H9 (cell line): ENCODE results near the gene SLC16A3. TPM values are rescaled to one million over a fixed set of nuclear protein-coding genes. Genes with fewer than 3 reads are reported as not detected.

ENCODE experiments used
- DNase-seq: peaks from one replicate; pipeline ENCODE4 v3.0.0-alpha.2; 2017
- H2AFZ ChIP-seq: one replicate; pipeline ENCODE4 v1.6.1; 2013; ENCODE audit warnings: mild to moderate bottlenecking, low read length, control low read depth, moderate library complexity
- H2AK5ac ChIP-seq: 2 replicates; pipeline ENCODE4 v1.6.1; 2013; ENCODE audit warnings: low read length, control low read depth, mixed read lengths; ENCODE audit not compliant: insufficient read length
- H2BK120ac ChIP-seq: one replicate; pipeline ENCODE4 v1.6.1; 2013; ENCODE audit warnings: low read depth, mild to moderate bottlenecking, low read length, control low read depth, inconsistent platforms; ENCODE audit not compliant: poor library complexity, severe bottlenecking
- H2BK12ac ChIP-seq: 2 replicates; pipeline ENCODE4 v1.6.1; 2013; ENCODE audit warnings: low read length, control low read depth, mixed read lengths, low read depth; ENCODE audit not compliant: insufficient read length
- H2BK15ac ChIP-seq: 2 replicates; pipeline ENCODE4 v1.6.1; 2013; ENCODE audit warnings: low read depth, low read length, control low read depth
- H2BK20ac ChIP-seq: one replicate; pipeline ENCODE4 v1.6.1; 2013; ENCODE audit warnings: low read depth, mild to moderate bottlenecking, low read length, control low read depth, inconsistent platforms; ENCODE audit not compliant: poor library complexity, severe bottlenecking
- H2BK5ac ChIP-seq: 2 replicates; pipeline ENCODE4 v1.6.1; 2013; ENCODE audit warnings: low read length, control low read depth, mixed read lengths; ENCODE audit not compliant: insufficient read length
- H3K14ac ChIP-seq: 2 replicates; pipeline ENCODE4 v1.6.1; 2013; ENCODE audit warnings: low read length, control low read depth; ENCODE audit not compliant: insufficient read depth
- H3K18ac ChIP-seq: 2 replicates; pipeline ENCODE4 v1.6.1; 2013; ENCODE audit warnings: low read depth, mild to moderate bottlenecking, mixed read lengths, low read length, control low read depth; ENCODE audit not compliant: insufficient read length
- H3K23ac ChIP-seq: 2 replicates; pipeline ENCODE4 v1.6.1; 2013; ENCODE audit warnings: low read length, control low read depth, mixed read lengths, low read depth; ENCODE audit not compliant: insufficient read length
- H3K23me2 ChIP-seq: 2 replicates; pipeline ENCODE4 v1.6.1; 2013; ENCODE audit warnings: low read depth, mild to moderate bottlenecking, mixed read lengths, low read length, control low read depth; ENCODE audit not compliant: insufficient read length, poor library complexity, severe bottlenecking
- H3K27ac ChIP-seq: 2 replicates; pipeline ENCODE4 v1.5.1; 2013; ENCODE audit warnings: low read length, control low read depth, mixed read lengths, low read depth; ENCODE audit not compliant: insufficient read length
- H3K27me3 ChIP-seq: 2 replicates; pipeline ENCODE4 v1.6.1; 2013; ENCODE audit warnings: low read length, control low read depth, inconsistent platforms; ENCODE audit not compliant: insufficient read depth
- H3K4ac ChIP-seq: 2 replicates; pipeline ENCODE4 v1.6.1; 2013; ENCODE audit warnings: low read depth, mild to moderate bottlenecking, control low read depth, inconsistent platforms, low read length, moderate library complexity
- H3K4me1 ChIP-seq: 2 replicates; pipeline ENCODE4 v1.6.1; 2013; ENCODE audit warnings: low read length, control low read depth, inconsistent platforms; ENCODE audit not compliant: insufficient read depth
- H3K4me2 ChIP-seq: 2 replicates; pipeline ENCODE4 v1.6.1; 2013; ENCODE audit warnings: low read length, control low read depth, mixed read lengths; ENCODE audit not compliant: insufficient read length, insufficient read depth
- H3K56ac ChIP-seq: 2 replicates; pipeline ENCODE4 v1.6.1; 2013; ENCODE audit warnings: low read depth, mild to moderate bottlenecking, mixed read lengths, low read length, control low read depth; ENCODE audit not compliant: insufficient read length
- H3K79me1 ChIP-seq: 2 replicates; pipeline ENCODE4 v1.6.1; 2013; ENCODE audit warnings: low read depth, mild to moderate bottlenecking, moderate library complexity, low read length, control low read depth, inconsistent platforms; ENCODE audit not compliant: insufficient read depth, poor library complexity, severe bottlenecking
- H3K79me2 ChIP-seq: 2 replicates; pipeline ENCODE4 v1.6.1; 2013; ENCODE audit warnings: low read length, control low read depth, inconsistent platforms; ENCODE audit not compliant: insufficient read depth
- H3K9ac ChIP-seq: 2 replicates; pipeline ENCODE4 v1.6.1; 2013; ENCODE audit warnings: low read length, control low read depth, mixed read lengths; ENCODE audit not compliant: insufficient read length; ENCODE audit errors: extremely low read depth
- H3K9me3 ChIP-seq: one replicate; pipeline ENCODE4 v1.6.1; 2013; ENCODE audit warnings: low read depth, low read length, inconsistent platforms; ENCODE audit not compliant: control insufficient read depth
- H3T11ph ChIP-seq: one replicate; pipeline ENCODE4 v1.6.1; 2013; ENCODE audit warnings: mild to moderate bottlenecking, low read length, control low read depth, inconsistent platforms
- H4K20me1 ChIP-seq: one replicate; pipeline ENCODE4 v1.6.1; 2013; ENCODE audit not compliant: control insufficient read depth, insufficient read length, insufficient read depth
- H4K5ac ChIP-seq: 2 replicates; pipeline ENCODE4 v1.6.1; 2013; ENCODE audit warnings: low read depth, mild to moderate bottlenecking, mixed read lengths, low read length, control low read depth; ENCODE audit not compliant: insufficient read length
- H4K8ac ChIP-seq: replicated peaks from 2 replicates; pipeline ENCODE4 v1.6.1; 2013; ENCODE audit warnings: low read length, control low read depth, mixed read lengths, low read depth; ENCODE audit not compliant: insufficient read length
- H4K91ac ChIP-seq: 2 replicates; pipeline ENCODE4 v1.6.1; 2013; ENCODE audit warnings: low read depth, mild to moderate bottlenecking, moderate library complexity, mixed read lengths, low read length, control low read depth; ENCODE audit not compliant: insufficient read length
- H3K27ac Mint-ChIP-seq, 3 experiments: 2 replicates in 2 of 3; 3 replicates in 1 of 3; pipeline ENCODE4 v1.8.0; 2020 to 2021; ENCODE audit warnings: mixed read lengths in 3 of 3, mild to moderate bottlenecking in 1 of 3, moderate library complexity in 1 of 3
- H3K27me3 Mint-ChIP-seq: 2 replicates; pipeline ENCODE4 v1.8.0; 2021; ENCODE audit warnings: low read depth, mild to moderate bottlenecking, moderate library complexity, mixed read lengths
- H3K36me3 Mint-ChIP-seq, 3 experiments: 2 replicates in 2 of 3; 3 replicates in 1 of 3; pipeline ENCODE4 v1.8.0; 2020 to 2021; ENCODE audit warnings: low read depth in 3 of 3, mixed read lengths in 3 of 3; ENCODE audit not compliant: insufficient read depth in 1 of 3
- H3K4me1 Mint-ChIP-seq, 2 experiments: 2 replicates each; pipeline ENCODE4 v1.8.0; 2020; ENCODE audit warnings: mixed read lengths in 2 of 2
- H3K4me3 Mint-ChIP-seq, 2 experiments: 2 replicates in 1 of 2; 3 replicates in 1 of 2; pipeline ENCODE4 v1.8.0; 2020 to 2021; ENCODE audit warnings: mild to moderate bottlenecking in 2 of 2, mixed read lengths in 2 of 2, moderate library complexity in 1 of 2
- H3K9me3 Mint-ChIP-seq, 2 experiments: 2 replicates in 1 of 2; 3 replicates in 1 of 2; pipeline ENCODE4 v1.8.0; 2020; ENCODE audit warnings: mild to moderate bottlenecking in 2 of 2, mixed read lengths in 2 of 2, moderate library complexity in 1 of 2
- WGBS: extraction: QIAGEN DNeasy Blood & Tissue Kit; methylation state at CpG from one replicate; pipeline ENCODE4 v1.1.7; 2013; ENCODE audit warnings: missing lambda C conversion rate, low lambda C conversion rate, mixed read lengths; ENCODE audit not compliant: insufficient read length; ENCODE audit errors: extremely low coverage; 5-methylcytosine and 5-hydroxymethylcytosine counted together
- total RNA-seq: library from RNA; stranded (reverse); gene quantifications from 2 replicates; pipeline ENCODE4 v1.2.1, GENCODE V29; 2021
- TF ChIP-seq, protein P1 (sequence below): fragments of 200-600 bp; sonication (generic); conservative IDR thresholded peaks from 3 replicates; pipeline ENCODE4 v1.8.0; 2021; ENCODE audit warnings: antibody characterized with exemption, mild to moderate bottlenecking

The SLC16A3 gene
- total RNA-seq, 1 experiment from 2014 or later = 28.4 TPM

DNA sequence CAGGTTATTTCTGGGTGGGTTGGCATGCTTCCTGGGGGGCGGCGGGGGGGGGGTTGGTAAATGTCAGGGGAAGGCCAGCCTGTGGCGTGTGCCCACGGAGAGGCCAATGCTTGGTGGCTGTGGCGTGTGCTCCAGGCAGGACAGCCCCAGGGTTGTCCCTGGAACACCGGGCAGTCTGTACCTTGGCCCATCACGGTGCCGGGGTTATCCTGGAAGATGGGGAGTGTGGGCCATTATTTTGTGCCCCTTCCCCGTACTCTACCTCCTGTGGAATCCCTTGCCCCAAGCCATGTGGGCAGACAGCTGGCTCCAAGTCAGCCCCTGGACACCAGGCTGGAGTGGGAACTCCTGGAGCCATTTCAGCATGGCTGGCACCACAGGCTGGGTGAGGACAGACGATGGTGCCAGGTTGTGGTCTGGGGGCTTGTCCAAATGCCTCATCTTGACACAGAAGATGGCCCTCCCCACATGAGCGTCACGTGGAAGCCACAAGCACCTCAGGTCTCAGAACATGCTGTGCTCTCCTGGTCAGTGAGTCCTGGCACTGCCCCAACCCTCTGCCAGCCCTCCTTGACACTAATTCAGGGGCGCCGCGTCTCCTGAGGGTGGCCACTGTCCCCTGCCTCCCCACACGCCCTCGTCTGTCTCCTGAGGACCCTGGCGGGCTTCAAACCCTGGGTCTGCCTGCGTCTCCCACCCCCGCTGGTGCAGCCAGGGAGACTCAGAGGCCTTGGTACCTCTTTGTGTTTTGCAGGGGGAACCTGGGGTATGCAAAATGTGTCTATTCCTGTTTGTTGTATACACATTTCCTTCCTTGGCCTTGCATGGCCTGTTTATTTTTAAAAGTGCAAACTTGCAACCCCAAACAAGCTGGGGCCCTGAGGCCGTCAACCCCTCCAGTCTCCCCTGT lies 4.3 kb downstream of the SLC16A3 start:
- no peak for DNase-seq
- H3K27me3 Mint-ChIP-seq = peaks cover 24% of the 10 kb centered on the region
- H3K79me2 ChIP-seq = no peaks in the 10 kb centered on the region
- H4K20me1 ChIP-seq = no peaks in the 10 kb centered on the region
- no peak overlapping the region for H2BK15ac ChIP-seq
- no peak overlapping the region for H2BK5ac ChIP-seq
- H4K91ac ChIP-seq = no peak overlapping the region
- peaks cover 0 to 5% (median 0%) of the 10 kb centered on the region in 3 experiments; a peak in 3 of 7 replicates for H3K36me3 Mint-ChIP-seq
- no peak overlapping the region for H3K23ac ChIP-seq
- no CpG with 5 or more reads among the region's 21 CpGs for WGBS
- H4K8ac ChIP-seq = no peak overlapping the region
- no peaks in the 10 kb centered on the region for H3K9me3 Mint-ChIP-seq
- no peaks in the 10 kb centered on the region for H3K9me3 ChIP-seq
- H2BK12ac ChIP-seq = no peak overlapping the region
- no peak overlapping the region for H3K27ac Mint-ChIP-seq
- H3K4me1 Mint-ChIP-seq = peaks cover 4 to 17% of the 10 kb centered on the region in 2 experiments
- H4K5ac ChIP-seq = no peak overlapping the region
- no peak overlapping the region for H3K4me3 Mint-ChIP-seq
- H3K4ac ChIP-seq = no peak overlapping the region
- no peak overlapping the region for H3K27ac ChIP-seq
- peaks cover 17% of the 10 kb centered on the region; the same call in 1 of the 2 replicates for H3K27me3 ChIP-seq
- H3K79me1 ChIP-seq = no peaks in the 10 kb centered on the region
- H3K56ac ChIP-seq = no peak overlapping the region
- no peak overlapping the region for H3K18ac ChIP-seq
- H3K14ac ChIP-seq = no peak overlapping the region
- H2BK120ac ChIP-seq = no peak overlapping the region
- H2AFZ ChIP-seq = no peak overlapping the region
- no peak overlapping the region for H3K4me2 ChIP-seq
- H2BK20ac ChIP-seq = no peak overlapping the region
- no peak overlapping the region for H3K9ac ChIP-seq
- H2AK5ac ChIP-seq = no peak overlapping the region
- no peaks in the 10 kb centered on the region for H3K4me1 ChIP-seq
- H3T11ph ChIP-seq = no peak overlapping the region
- H3K23me2 ChIP-seq = peaks cover 11% of the 10 kb centered on the region
- TF ChIP-seq, protein P1, sequence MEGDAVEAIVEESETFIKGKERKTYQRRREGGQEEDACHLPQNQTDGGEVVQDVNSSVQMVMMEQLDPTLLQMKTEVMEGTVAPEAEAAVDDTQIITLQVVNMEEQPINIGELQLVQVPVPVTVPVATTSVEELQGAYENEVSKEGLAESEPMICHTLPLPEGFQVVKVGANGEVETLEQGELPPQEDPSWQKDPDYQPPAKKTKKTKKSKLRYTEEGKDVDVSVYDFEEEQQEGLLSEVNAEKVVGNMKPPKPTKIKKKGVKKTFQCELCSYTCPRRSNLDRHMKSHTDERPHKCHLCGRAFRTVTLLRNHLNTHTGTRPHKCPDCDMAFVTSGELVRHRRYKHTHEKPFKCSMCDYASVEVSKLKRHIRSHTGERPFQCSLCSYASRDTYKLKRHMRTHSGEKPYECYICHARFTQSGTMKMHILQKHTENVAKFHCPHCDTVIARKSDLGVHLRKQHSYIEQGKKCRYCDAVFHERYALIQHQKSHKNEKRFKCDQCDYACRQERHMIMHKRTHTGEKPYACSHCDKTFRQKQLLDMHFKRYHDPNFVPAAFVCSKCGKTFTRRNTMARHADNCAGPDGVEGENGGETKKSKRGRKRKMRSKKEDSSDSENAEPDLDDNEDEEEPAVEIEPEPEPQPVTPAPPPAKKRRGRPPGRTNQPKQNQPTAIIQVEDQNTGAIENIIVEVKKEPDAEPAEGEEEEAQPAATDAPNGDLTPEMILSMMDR = no peak
